GM12878 (cell line): ENCODE data around the gene PNPO. TPM values are rescaled to one million over a fixed set of nuclear protein-coding genes. Genes with fewer than 3 reads are reported as not detected.

ENCODE experiments used
- CHD1 ChIP-seq: IDR thresholded peaks from 2 replicates; pipeline ENCODE4 v1.6.1; 2012; ENCODE audit warnings: low read depth, low read length, improper control_type of control experiment
- E2F4 ChIP-seq: IDR thresholded peaks from 2 replicates; pipeline ENCODE4 v1.6.1; 2012; ENCODE audit warnings: low read depth, low read length, improper control_type of control experiment
- FOXK2 ChIP-seq: fragments of 450-650 bp; IDR thresholded peaks from 2 replicates; pipeline ENCODE4 v1.6.1; 2017; ENCODE audit warnings: mild to moderate bottlenecking, moderate library complexity
- HDAC6 ChIP-seq: fragments of 200-600 bp; sonication (generic); IDR thresholded peaks from one replicate; pipeline ENCODE4 v1.8.0; 2017; ENCODE audit warnings: antibody characterized with exemption; ENCODE audit not compliant: unreplicated experiment
- MEF2A ChIP-seq: IDR thresholded peaks from 2 replicates; pipeline ENCODE4 v1.6.1; 2011; ENCODE audit warnings: low read depth, mild to moderate bottlenecking, low read length, moderate library complexity; ENCODE audit not compliant: insufficient read depth
- MYB ChIP-seq: fragments of 150-350 bp; IDR thresholded peaks from 2 replicates; pipeline ENCODE4 v1.6.1; 2014; ENCODE audit warnings: mild to moderate bottlenecking, low read depth, low read length, borderline replicate concordance
- NFIC ChIP-seq: IDR thresholded peaks from 2 replicates; pipeline ENCODE4 v1.6.1; 2012; ENCODE audit warnings: low read depth, mild to moderate bottlenecking, inconsistent platforms, low read length, moderate library complexity
- NFXL1 ChIP-seq: fragments of 450-650 bp; IDR thresholded peaks from 2 replicates; pipeline ENCODE4 v1.6.1; 2017; ENCODE audit warnings: antibody characterized with exemption, mild to moderate bottlenecking, borderline replicate concordance
- PAX5 ChIP-seq: IDR thresholded peaks from 2 replicates; pipeline ENCODE4 v1.6.1; 2011; ENCODE audit warnings: low read depth, low read length, borderline replicate concordance
- PKNOX1 ChIP-seq: fragments of 450-650 bp; IDR thresholded peaks from 2 replicates; pipeline ENCODE4 v1.6.1; 2016; ENCODE audit warnings: mild to moderate bottlenecking
- POLR2AphosphoS2 ChIP-seq: IDR thresholded peaks from 2 replicates; pipeline ENCODE4 v1.6.1; 2011; ENCODE audit warnings: low read depth, mild to moderate bottlenecking, low read length, improper control_type of control experiment, moderate library complexity
- POU2F2 ChIP-seq: IDR thresholded peaks from 3 replicates; pipeline ENCODE4 v1.6.1; 2011; ENCODE audit warnings: low read depth, mild to moderate bottlenecking, low read length, borderline replicate concordance
- RELB ChIP-seq: fragments of 450-650 bp; IDR thresholded peaks from 2 replicates; pipeline ENCODE4 v1.6.1; 2017; ENCODE audit warnings: low read depth, mild to moderate bottlenecking, moderate library complexity
- SP1 ChIP-seq: IDR thresholded peaks from one replicate; pipeline ENCODE4 v1.6.1; 2011; ENCODE audit warnings: low read depth, low read length
- SREBF2 ChIP-seq: IDR thresholded peaks from 2 replicates; pipeline ENCODE4 v1.6.1; 2012; ENCODE audit warnings: mild to moderate bottlenecking, low read length
- TARDBP ChIP-seq: IDR thresholded peaks from 2 replicates; pipeline ENCODE4 v1.6.1; 2016; ENCODE audit warnings: borderline replicate concordance
- USF1 ChIP-seq: IDR thresholded peaks from 2 replicates; pipeline ENCODE4 v1.6.1; 2011; ENCODE audit warnings: borderline replicate concordance, low read depth, mild to moderate bottlenecking, moderate library complexity, mixed read lengths, low read length; ENCODE audit not compliant: insufficient read depth; ENCODE audit errors: extremely low read length
- ZBTB40 ChIP-seq: fragments of 450-650 bp; IDR thresholded peaks from 2 replicates; pipeline ENCODE4 v1.6.1; 2016; ENCODE audit warnings: mild to moderate bottlenecking, moderate library complexity, borderline replicate concordance
- polyA plus RNA-seq, 11 experiments: library from polyadenylated mRNA; depleted of rRNA in 4 of 11; unstranded in 6 of 11; stranded (reverse) in 5 of 11; fragments of >200 nt; fragmentation: Nextera tagmentation in 4 of 11; fragmentation: Illumina TruSeq in 1 of 11; extraction: Ambion mirVana in 4 of 11; extraction: Trizol in 1 of 11; gene quantifications; 1 replicate in 1 of 11; 2 replicates in 10 of 11; pipeline versions ENCODE4 v1.2.1 to v1.2.3, GENCODE V29; 2011 to 2016; ENCODE audit warnings: inconsistent platforms in 2 of 11, missing spikeins in 2 of 11, low read depth in 1 of 11
- total RNA-seq, 4 experiments: library from RNA; depleted of rRNA in 3 of 4; stranded (reverse); fragments of >200 nt in 3 of 4; fragmentation: Illumina TruSeq in 1 of 4; extraction: Trizol in 1 of 4; gene quantifications; 2 replicates each; pipeline versions ENCODE4 v1.2.1 to v1.2.3, GENCODE V29; 2013 to 2021

Gene PNPO
- total and polyA plus RNA-seq, 10 of the 15 experiments (the other 5 are each of a cell fraction or from before 2014, with no cell fraction given): 13.9 to 52.6 (median 37.3) TPM

DNA sequence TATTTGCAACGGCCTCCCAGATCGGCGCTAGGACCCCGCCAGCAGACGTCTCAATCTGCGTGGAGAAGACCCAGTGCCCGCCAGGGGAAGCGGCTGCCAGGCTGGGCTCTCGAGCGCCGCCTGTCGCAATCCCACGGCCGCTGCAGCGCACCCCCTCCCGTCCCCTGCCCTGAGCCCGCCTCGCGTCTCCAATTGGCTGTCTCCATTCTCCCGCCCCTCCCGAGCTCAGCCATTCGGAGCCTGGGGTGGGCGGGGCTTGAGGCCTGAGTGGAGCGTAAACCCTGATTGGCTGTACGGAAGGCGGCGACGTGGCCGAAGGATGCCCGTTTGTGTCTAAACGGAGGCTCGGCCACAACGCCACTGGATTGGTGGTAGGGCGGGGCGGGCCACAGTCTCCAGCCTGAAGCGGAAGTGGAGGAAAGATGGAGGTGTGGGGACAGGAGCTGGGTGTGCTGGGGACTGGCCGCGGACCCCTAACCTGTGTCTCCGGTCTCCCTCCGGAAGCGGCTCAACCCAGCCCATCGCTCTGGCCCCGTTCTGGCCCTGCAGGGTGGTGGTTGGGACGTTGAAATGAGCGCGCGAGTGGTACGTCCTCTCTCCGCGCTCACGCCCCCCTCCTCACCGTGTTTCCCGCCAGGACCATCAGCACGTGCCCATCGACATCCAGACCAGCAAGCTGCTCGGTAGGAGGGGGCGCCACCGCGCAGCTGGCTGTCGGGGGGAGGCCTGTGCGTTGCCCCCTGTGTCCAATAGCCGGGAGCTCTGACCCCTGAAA is 29.5 kb downstream of the PNPO start, which contains the start of gene CDK5RAP3 (continued):
- TF ChIP-seq ZBTB40: no peak; the same call in 1 of the 2 replicates
- no peak for TF ChIP-seq PAX5
- peak; percentile 51 for TF ChIP-seq E2F4
- no peak for TF ChIP-seq NFIC
- TF ChIP-seq MEF2A: 0 out of 2 replicates have a peak, but pooled peaks have one; percentile 49
- 0 out of 2 replicates have a peak, but pooled peaks have one; percentile 47 for TF ChIP-seq MYB
- TF ChIP-seq POLR2AphosphoS2: peak; percentile 87
- TF ChIP-seq CHD1: no peak
- TF ChIP-seq NFXL1: no peak
- TF ChIP-seq FOXK2: peak; percentile 54
- peak; percentile 69 for TF ChIP-seq RELB
- TF ChIP-seq SP1: peak; percentile 93
- peak; percentile 29; the same call in 1 of the 3 replicates for TF ChIP-seq POU2F2
- TF ChIP-seq USF1: peak; percentile 65
- no peak for TF ChIP-seq TARDBP
- no peak for TF ChIP-seq SREBF2
- TF ChIP-seq HDAC6: no peak
- TF ChIP-seq PKNOX1: peak; percentile 88
